Adrenal gland (tissue), 12 donors: ENCODE results near the gene RAB29. TPM values are rescaled to one million over a fixed set of nuclear protein-coding genes. Genes with fewer than 3 reads are reported as not detected.
A peak's percentile ranks its signal among the peaks of the same experiment; 100 is the strongest.

Experiments
- DNase-seq, 7 donors: peaks; one replicate each; pipeline ENCODE4 v3.0.0-alpha.2; 2019 to 2020
- H3K27ac ChIP-seq, 5 donors: fragments of 200-600 bp; sonication (generic) in 4 of 5; 1 replicate in 3 of 5; 2 replicates in 2 of 5; pipeline versions ENCODE4 v1.5.1 to v1.8.0; 2016 to 2020; ENCODE audit warnings: mild to moderate bottlenecking in 1 of 5
- H3K27me3 ChIP-seq: fragments of 200-600 bp; 2 replicates; pipeline ENCODE4 v1.8.0; 2021
- H3K36me3 ChIP-seq, 2 donors: fragments of 200-600 bp; replicated peaks in 1 of 2; 1 replicate in 1 of 2; 2 replicates in 1 of 2; pipeline versions ENCODE4 v1.5.1 to v1.8.0; 2018 to 2022
- H3K4me1 ChIP-seq, 2 donors: fragments of 200-600 bp; replicated peaks in 1 of 2; 1 replicate in 1 of 2; 2 replicates in 1 of 2; pipeline versions ENCODE4 v1.5.1 to v1.8.0; 2018 to 2021
- H3K4me3 ChIP-seq, 4 donors: fragments of 200-600 bp; sonication (generic) in 3 of 4; one replicate each; pipeline ENCODE4 v1.5.1; 2016 to 2018
- H3K9me3 ChIP-seq, 3 donors: fragments of 200-600 bp; sonication (generic) in 1 of 3; replicated peaks in 1 of 3; 1 replicate in 2 of 3; 2 replicates in 1 of 3; pipeline versions ENCODE4 v1.5.1 to v1.8.0; 2016 to 2021
- POLR2A ChIP-seq, 2 donors: fragments of 450-650 bp; IDR thresholded peaks; one replicate each; pipeline ENCODE4 v1.6.1; 2017; ENCODE audit warnings: antibody characterized with exemption in 2 of 2, mild to moderate bottlenecking in 2 of 2, moderate library complexity in 1 of 2
- WGBS, 4 donors: extraction: QIAGEN DNeasy Blood & Tissue Kit in 2 of 4; methylation state at CpG; one replicate each; pipeline versions ENCODE4 v1.1.5 to v1.1.7; 2013 to 2017; 5-methylcytosine and 5-hydroxymethylcytosine counted together
- intact Hi-C, 2 donors: fragments of 100-400 bp; cut with DNase I; formaldehyde crosslinking; loops; one replicate each; pipeline versions ENCODE4 v1.14.1 to v1.15.0; 2022 to 2023
- polyA plus RNA-seq, 3 donors: library from polyadenylated mRNA; stranded (reverse); fragments of 200-250 nt in 2 of 3; fragments of 350-450 nt in 1 of 3; fragmentation: Illumina TruSeq in 1 of 3; extraction: RNeasy Lipid Tissue Mini Kit (QIAGEN cat#74804) in 1 of 3; gene quantifications; one replicate each; pipeline ENCODE4 v1.2.3, GENCODE V29; 2013 to 2014
- total RNA-seq, 9 donors: library from RNA; depleted of rRNA in 4 of 9; stranded (reverse); fragments of >200 nt in 4 of 9; fragments of 120-200 nt in 1 of 9; fragmentation: NEBNext Ultra II Directional in 1 of 9; extraction: Animal tissue kit (Norgen Biotek cat#: 25700) in 1 of 9; gene quantifications; one replicate each; pipeline versions ENCODE4 v1.1.0 to v1.2.4, GENCODE V29; 2013 to 2023
- TF ChIP-seq, protein P1 (sequence below), 6 experiments: fragments of 450-650 bp in 4 of 6; fragments of 200-600 bp in 2 of 6; sonication (generic) in 1 of 6; IDR thresholded peaks; 1 replicate in 5 of 6; 2 replicates in 1 of 6; pipeline versions ENCODE4 v1.5.1 to v1.8.0; 2016 to 2021; ENCODE audit warnings: antibody characterized with exemption in 6 of 6, mild to moderate bottlenecking in 2 of 6, moderate library complexity in 1 of 6
- donor health status: healthy with polysubstance abuse.
- donor health status: Bipolar disorder and iron deficiency.
- donor health status: DM: yes; HTN: yes; CAD: no.
- donor health status: DM: no; HTN: no; CAD: no.
- donor health status: DM: no; HTN: no; CAD: no.
- donor health status: DM: yes; HTN: yes; CAD: no.

RAB29 gene
- total and polyA plus RNA-seq, 12 donors: 4.2 to 52.2 (median 24.7) TPM

DNA sequence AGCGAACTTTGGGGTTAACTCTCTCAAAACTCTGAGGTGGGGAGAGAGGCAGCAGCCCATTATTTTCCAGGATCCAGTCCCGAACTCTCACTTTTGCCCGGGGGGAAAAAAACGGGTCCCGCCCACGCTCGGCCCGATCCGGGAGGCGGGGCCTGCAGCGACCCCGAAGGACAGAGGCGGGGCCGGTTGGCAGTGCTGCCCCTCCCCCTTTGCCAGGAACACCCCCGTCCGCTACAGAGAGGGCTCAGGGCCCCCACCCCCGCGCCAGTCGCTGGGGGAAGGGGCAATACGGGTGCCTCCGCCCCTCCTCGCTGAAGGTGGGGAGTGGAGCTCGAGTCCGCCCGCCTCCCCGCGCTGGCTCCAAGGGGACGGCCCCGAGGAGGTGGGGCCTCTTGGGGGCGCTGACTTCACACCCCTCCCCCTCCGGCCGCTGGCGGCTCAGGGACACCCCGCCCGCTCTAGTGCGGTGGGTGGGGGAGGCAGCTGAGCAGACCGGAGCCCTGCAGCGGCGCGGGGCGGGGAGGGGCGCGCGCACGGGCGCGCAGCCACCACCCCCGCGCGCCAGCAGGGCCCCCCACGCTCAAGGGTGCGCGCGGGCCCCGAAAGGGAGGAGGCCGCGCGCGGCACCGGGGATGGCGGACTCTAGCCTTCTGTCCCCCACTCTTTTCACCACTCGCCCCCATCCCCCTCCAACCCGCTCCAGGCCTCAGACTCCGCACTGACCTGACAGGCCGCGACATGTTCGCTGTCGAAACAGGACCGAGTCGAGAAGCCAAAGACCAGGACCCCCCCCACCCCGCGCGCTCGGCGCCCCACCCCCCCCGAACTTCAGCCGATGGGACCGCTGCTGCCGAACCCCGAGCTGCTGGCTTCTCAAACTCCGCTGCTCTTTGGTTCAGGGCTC, 25.8 kb downstream of the RAB29 start:
- H3K9me3 ChIP-seq: no peaks in the 10 kb centered on the region
- peaks cover 17 to 27% of the 10 kb centered on the region in 2 donors for H3K4me1 ChIP-seq
- WGBS, 4 donors: 0 to 1% (median 0%) methylated on average over 1 to 81 of the region's 81 CpGs
- H3K36me3 ChIP-seq: no peaks in the 10 kb centered on the region
- intact Hi-C loops: no loop called here
- no peaks in the 10 kb centered on the region for H3K27me3 ChIP-seq
- peak; percentile 26 to 90 for TF ChIP-seq POLR2A (IDR thresholded peaks at IDR 0.05)
- TF ChIP-seq, protein P1, sequence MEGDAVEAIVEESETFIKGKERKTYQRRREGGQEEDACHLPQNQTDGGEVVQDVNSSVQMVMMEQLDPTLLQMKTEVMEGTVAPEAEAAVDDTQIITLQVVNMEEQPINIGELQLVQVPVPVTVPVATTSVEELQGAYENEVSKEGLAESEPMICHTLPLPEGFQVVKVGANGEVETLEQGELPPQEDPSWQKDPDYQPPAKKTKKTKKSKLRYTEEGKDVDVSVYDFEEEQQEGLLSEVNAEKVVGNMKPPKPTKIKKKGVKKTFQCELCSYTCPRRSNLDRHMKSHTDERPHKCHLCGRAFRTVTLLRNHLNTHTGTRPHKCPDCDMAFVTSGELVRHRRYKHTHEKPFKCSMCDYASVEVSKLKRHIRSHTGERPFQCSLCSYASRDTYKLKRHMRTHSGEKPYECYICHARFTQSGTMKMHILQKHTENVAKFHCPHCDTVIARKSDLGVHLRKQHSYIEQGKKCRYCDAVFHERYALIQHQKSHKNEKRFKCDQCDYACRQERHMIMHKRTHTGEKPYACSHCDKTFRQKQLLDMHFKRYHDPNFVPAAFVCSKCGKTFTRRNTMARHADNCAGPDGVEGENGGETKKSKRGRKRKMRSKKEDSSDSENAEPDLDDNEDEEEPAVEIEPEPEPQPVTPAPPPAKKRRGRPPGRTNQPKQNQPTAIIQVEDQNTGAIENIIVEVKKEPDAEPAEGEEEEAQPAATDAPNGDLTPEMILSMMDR (IDR thresholded peaks at IDR 0.05): peak in 1 of 6 experiments; percentile 7
- peak; percentile 95 to 96 (median 96) for DNase-seq
- H3K27ac ChIP-seq: peak overlapping the region; percentile 48 to 100 (median 95)
- peak overlapping the region; percentile 6 to 95 (median 35) for H3K4me3 ChIP-seq

DNA sequence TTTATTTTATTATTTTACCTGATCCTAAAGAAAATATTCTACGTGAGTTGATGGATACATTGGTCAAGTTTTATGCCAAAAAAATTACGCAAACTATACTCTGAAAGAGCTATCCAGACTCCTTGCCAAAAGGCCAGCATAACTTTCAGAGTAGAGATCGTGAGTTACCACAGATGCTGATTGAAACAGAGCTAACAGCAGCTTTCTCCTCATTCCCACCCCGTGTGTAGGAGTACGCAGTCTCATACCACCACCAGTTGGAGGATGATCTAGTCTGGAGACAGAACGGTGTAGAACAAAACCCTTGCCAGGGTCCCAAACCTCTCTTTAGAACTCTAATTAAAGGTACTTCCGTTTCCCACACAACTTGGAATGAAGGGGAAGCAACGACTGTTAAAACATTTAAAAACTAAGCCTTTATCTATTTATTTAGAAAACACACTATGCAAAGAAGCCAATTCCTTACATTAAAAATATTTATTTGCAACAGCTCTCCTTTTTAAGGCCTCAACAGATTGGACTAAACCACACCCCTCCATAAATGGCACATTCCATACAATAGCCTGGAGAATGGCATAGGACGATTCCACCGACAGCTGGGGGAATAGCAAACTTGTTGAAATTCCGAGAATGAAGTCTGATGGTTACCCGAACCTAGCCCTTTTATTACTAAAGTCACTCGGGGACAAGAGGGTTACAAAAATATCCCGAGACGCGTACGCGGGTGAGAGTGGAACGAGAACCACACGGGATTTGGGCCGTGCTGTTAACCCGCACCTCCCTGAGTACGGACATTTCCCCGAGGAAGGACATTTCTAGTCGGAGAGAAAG, 26.7 kb downstream of the RAB29 start:
- peak in 1 of 2 donors; percentile 51 for TF ChIP-seq POLR2A (IDR thresholded peaks at IDR 0.05)
- TF ChIP-seq, protein P1 (IDR thresholded peaks at IDR 0.05): no peak
- no peaks in the 10 kb centered on the region for H3K36me3 ChIP-seq
- peak overlapping the region; percentile 48 to 100 (median 95) for H3K27ac ChIP-seq
- H3K27me3 ChIP-seq: no peaks in the 10 kb centered on the region
- peak in 6 of 7 donors; percentile 34 to 87 (median 44) for DNase-seq
- H3K4me1 ChIP-seq: peaks cover 17 to 29% of the 10 kb centered on the region in 2 donors
- no peaks in the 10 kb centered on the region for H3K9me3 ChIP-seq
- WGBS, 4 donors: 1 to 2% (median 1%) methylated on average over 14 to 25 of the region's 25 CpGs
- intact Hi-C loops: no loop called here
- H3K4me3 ChIP-seq: peak overlapping the region in 3 of 4 donors; percentile 6 to 95 (median 41)

DNA sequence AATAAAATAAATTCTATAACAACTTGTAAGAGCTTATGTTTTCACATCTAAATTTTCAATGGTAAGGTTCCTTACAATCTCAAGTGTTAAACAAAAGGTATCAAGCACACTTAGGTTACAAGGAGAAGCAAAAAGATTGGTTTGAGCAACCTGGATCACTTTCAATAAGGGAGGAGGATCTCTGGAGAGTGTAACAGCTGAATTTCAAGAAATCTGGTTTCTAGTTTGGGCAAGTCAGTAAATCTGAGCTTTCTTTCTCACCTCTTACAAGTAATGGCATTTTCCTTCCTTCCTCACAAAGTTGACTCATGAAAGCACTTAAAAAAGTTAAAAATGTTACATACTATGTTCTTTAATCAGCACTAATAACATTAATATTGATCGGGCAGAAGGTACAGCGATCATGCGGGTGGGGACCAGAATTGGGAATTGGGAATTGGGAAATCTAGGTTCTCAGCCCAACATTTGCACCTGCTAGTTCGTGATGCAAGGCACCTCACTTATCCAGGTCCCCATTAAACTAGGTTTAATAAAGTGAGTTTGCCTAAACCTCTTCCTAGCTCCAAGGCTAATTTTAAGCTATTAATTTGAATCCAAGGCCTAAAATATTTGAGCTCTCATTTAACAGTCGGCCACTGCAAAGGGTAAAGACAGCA, 28.4 kb downstream of the RAB29 start:
- no peak for TF ChIP-seq POLR2A (IDR thresholded peaks at IDR 0.05)
- TF ChIP-seq, protein P1 (IDR thresholded peaks at IDR 0.05): no peak
- Histone ChIP-seq H3K36me3 (no peaks in the 10 kb centered on the region), H3K4me1 (peaks cover 23 to 46% of the 10 kb centered on the region in 2 donors), H3K27ac (peak overlapping the region in 1 of 5 donors; percentile 95), H3K9me3 (no peaks in the 10 kb centered on the region), H3K4me3 (peak overlapping the region in 1 of 4 donors; percentile 95), H3K27me3 (no peaks in the 10 kb centered on the region)
- no peak for DNase-seq
- intact Hi-C loops: no loop called here
- 61 to 71% (median 69%) methylated on average over 5 of the region's 5 CpGs for WGBS, 4 donors
